ENCODE measurements around the gene OR6B3. TPM values are rescaled to one million over a fixed set of nuclear protein-coding genes. Genes with fewer than 3 reads are reported as not detected.

The OR6B3 gene
- total RNA-seq, 1 donor from 2014 or later = not detected

- DNase-seq (ENCODE audit: low spot score) = no peak
- intact Hi-C loops (cut with DNase I) = loop anchor here (10.0 kb wide), 1 partner anchor 963 kb away; no protein-coding TSS in a partner anchor
These were observed 55.5 kb downstream of the OR6B3 start for GRCh38 chr2:239997686-239998409.

Other genes with a start within 250 kb of the OR6B3 start
- 330 TPM for gene NDUFA10, start 28.2 kb downstream of the OR6B3 start, total RNA-seq
- gene OR6B2, start 23.1 kb downstream of the OR6B3 start, total RNA-seq = not detected
- 149 TPM for gene COPS9, start 82.8 kb upstream of the OR6B3 start, total RNA-seq
- not detected for gene OTOS, start 87.1 kb upstream of the OR6B3 start, total RNA-seq

Measured in cardiac septum (tissue), 1 donor.